ENCODE data around the gene C8A. TPM values are rescaled to one million over a fixed set of nuclear protein-coding genes. Genes with fewer than 3 reads are reported as not detected.

Gene C8A
- total and polyA plus RNA-seq, 10 of the 15 experiments (the other 5 are each of a cell fraction or from before 2014, with no cell fraction given), result not detected

DNA sequence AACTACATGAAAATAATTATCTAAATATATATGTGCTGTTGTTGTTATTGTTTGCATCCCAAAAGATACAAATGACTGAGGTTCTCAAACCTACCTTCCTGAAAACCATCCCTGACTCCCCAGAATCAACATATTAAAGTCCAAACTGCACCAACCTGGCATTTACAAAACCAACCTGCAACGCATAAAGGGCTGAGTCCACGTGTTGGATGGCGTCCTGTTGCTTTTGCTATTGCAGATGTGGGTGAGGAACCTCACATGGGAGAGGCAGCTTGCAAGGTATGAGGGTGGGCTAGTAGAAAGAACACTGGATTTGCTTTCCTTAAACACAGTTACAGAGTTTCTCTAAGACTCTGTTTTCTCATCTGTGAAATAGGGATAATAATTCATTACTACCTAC is 112.8 kb downstream of the C8A start:
- intact Hi-C loops (cut with micrococcal nuclease; ENCODE audit: unreplicated experiment), result no loop called here
- WGBS (ENCODE audit: insufficient coverage, insufficient replicate concordance, low lambda C conversion rate, missing lambda C conversion rate), result 9% methylated on average over 3 of the region's 3 CpGs
- FAIRE-seq (no peak), ATAC-seq (no peak), DNase-seq (ENCODE audit: low read depth, low spot score) (no peak)
- Histone ChIP-seq H3K4me2 (ENCODE audit: control insufficient read depth, insufficient read depth) (no peak overlapping the region), H3K9me3 (replicated peaks; ENCODE audit: control insufficient read depth, insufficient read depth, low read length) (no peaks in the 10 kb centered on the region), H2AFZ (ENCODE audit: control insufficient read depth, low read depth, low read length) (no peak overlapping the region), H3K4me1 (ENCODE audit: control insufficient read depth, insufficient read depth, low read length) (no peaks in the 10 kb centered on the region), H3K36me3 (ENCODE audit: control insufficient read depth in 2 of 2, insufficient read depth in 2 of 2, low read length in 1 of 2) (no peaks in the 10 kb centered on the region), H3K27me3 (replicated peaks in 1 of 2; ENCODE audit: control insufficient read depth in 2 of 2, insufficient read depth in 2 of 2, low read length in 1 of 2) (no peaks in the 10 kb centered on the region), H4K20me1 (ENCODE audit: control insufficient read depth, insufficient read depth) (no peaks in the 10 kb centered on the region), H3K79me2 (ENCODE audit: control insufficient read depth, insufficient read depth, low read length) (no peaks in the 10 kb centered on the region), H3K9ac (ENCODE audit: control insufficient read depth, insufficient read depth, low read length) (no peak overlapping the region), H3K27ac (ENCODE audit: control insufficient read depth, insufficient read depth) (no peak overlapping the region), H3K4me3 (no peak overlapping the region)
- ChIA-PET POLR2A (no interaction called here), SMC1A (ENCODE audit: uncharacterized antibody, unreplicated experiment) (interaction anchor here (2.1 kb wide), 1 partner anchor 134 kb away, joined by 16 read pairs; no protein-coding TSS in a partner anchor), RAD21 (ENCODE audit: unreplicated experiment) (no interaction called here), CTCF (interaction anchor here (4.6 kb wide), 1 partner anchor 134 kb away, joined by 35 read pairs; no protein-coding TSS in a partner anchor)
- in situ Hi-C loops (cut with MboI), result no loop called here
- no TSS peak for BruUV-seq (replicated peaks)
- TF ChIP-seq ZSCAN29 (IDR thresholded peaks at IDR 0.05) (no peak), HDGF (IDR thresholded peaks at IDR 0.05) (no peak), NR2F1 (conservative IDR thresholded peaks at IDR 0.05) (no peak), RAD21 (IDR thresholded peaks at IDR 0.05; ENCODE audit: insufficient read depth, low read depth, low read length) (no peak), LARP7 (IDR thresholded peaks at IDR 0.05) (no peak), RBBP5 (conservative IDR thresholded peaks at IDR 0.05) (no peak), MYC (IDR thresholded peaks at IDR 0.05; ENCODE audit: insufficient read depth, insufficient read length, insufficient replicate concordance, low read length, severe bottlenecking) (no peak)
- TF ChIP-seq, protein P1, sequence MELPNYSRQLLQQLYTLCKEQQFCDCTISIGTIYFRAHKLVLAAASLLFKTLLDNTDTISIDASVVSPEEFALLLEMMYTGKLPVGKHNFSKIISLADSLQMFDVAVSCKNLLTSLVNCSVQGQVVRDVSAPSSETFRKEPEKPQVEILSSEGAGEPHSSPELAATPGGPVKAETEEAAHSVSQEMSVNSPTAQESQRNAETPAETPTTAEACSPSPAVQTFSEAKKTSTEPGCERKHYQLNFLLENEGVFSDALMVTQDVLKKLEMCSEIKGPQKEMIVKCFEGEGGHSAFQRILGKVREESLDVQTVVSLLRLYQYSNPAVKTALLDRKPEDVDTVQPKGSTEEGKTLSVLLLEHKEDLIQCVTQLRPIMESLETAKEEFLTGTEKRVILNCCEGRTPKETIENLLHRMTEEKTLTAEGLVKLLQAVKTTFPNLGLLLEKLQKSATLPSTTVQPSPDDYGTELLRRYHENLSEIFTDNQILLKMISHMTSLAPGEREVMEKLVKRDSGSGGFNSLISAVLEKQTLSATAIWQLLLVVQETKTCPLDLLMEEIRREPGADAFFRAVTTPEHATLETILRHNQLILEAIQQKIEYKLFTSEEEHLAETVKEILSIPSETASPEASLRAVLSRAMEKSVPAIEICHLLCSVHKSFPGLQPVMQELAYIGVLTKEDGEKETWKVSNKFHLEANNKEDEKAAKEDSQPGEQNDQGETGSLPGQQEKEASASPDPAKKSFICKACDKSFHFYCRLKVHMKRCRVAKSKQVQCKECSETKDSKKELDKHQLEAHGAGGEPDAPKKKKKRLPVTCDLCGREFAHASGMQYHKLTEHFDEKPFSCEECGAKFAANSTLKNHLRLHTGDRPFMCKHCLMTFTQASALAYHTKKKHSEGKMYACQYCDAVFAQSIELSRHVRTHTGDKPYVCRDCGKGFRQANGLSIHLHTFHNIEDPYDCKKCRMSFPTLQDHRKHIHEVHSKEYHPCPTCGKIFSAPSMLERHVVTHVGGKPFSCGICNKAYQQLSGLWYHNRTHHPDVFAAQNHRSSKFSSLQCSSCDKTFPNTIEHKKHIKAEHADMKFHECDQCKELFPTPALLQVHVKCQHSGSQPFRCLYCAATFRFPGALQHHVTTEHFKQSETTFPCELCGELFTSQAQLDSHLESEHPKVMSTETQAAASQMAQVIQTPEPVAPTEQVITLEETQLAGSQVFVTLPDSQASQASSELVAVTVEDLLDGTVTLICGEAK (IDR thresholded peaks at IDR 0.05; ENCODE audit: borderline replicate concordance), result no peak
- TF ChIP-seq, protein P2, sequence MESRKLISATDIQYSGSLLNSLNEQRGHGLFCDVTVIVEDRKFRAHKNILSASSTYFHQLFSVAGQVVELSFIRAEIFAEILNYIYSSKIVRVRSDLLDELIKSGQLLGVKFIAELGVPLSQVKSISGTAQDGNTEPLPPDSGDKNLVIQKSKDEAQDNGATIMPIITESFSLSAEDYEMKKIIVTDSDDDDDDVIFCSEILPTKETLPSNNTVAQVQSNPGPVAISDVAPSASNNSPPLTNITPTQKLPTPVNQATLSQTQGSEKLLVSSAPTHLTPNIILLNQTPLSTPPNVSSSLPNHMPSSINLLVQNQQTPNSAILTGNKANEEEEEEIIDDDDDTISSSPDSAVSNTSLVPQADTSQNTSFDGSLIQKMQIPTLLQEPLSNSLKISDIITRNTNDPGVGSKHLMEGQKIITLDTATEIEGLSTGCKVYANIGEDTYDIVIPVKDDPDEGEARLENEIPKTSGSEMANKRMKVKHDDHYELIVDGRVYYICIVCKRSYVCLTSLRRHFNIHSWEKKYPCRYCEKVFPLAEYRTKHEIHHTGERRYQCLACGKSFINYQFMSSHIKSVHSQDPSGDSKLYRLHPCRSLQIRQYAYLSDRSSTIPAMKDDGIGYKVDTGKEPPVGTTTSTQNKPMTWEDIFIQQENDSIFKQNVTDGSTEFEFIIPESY (IDR thresholded peaks at IDR 0.05), result no peak
- TF ChIP-seq, protein P3, sequence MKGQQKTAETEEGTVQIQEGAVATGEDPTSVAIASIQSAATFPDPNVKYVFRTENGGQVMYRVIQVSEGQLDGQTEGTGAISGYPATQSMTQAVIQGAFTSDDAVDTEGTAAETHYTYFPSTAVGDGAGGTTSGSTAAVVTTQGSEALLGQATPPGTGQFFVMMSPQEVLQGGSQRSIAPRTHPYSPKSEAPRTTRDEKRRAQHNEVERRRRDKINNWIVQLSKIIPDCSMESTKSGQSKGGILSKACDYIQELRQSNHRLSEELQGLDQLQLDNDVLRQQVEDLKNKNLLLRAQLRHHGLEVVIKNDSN (IDR thresholded peaks at IDR 0.05; ENCODE audit: borderline replicate concordance, extremely low read length, insufficient read depth, low read depth, low read length), result no peak

Measured in GM12878 (cell line).